ENCODE measurements around the gene NAALADL2.

GRCh38 chr3:175269394-175269793 is 410.3 kb downstream of the NAALADL2 start:
- TF ChIP-seq CTCF (IDR thresholded peaks at IDR 0.05) (no peak), ZFX (IDR thresholded peaks at IDR 0.05; ENCODE audit: borderline replicate concordance) (no peak)
